Measurements from ENCODE around the gene UPF3B. TPM values are rescaled to one million over a fixed set of nuclear protein-coding genes. Genes with fewer than 3 reads are reported as not detected.

The UPF3B gene
- total and polyA plus RNA-seq, 2 of the 4 experiments (the other 2 are of a cell fraction), result 0.54 to 6.0 TPM

GRCh38 chrX:119826399-119826959, 26.3 kb downstream of the UPF3B start:
- WGBS, 2 experiments (ENCODE audit: extremely low coverage in 2 of 2, insufficient read length in 1 of 2), result no CpG with 5 or more reads among the region's 7 CpGs
- Histone ChIP-seq H3K9me3 (ENCODE audit: control insufficient read depth, insufficient read depth, low read length) (no peaks in the 10 kb centered on the region), H3K4ac (ENCODE audit: low read depth, low read length) (no peak overlapping the region), H4K20me1 (ENCODE audit: insufficient read depth, low read length) (no peaks in the 10 kb centered on the region), H3K9me1 (ENCODE audit: insufficient read depth, low read length) (no peaks in the 10 kb centered on the region), H4K8ac (ENCODE audit: low read depth in 2 of 2, low read length in 2 of 2) (no peak overlapping the region), H3K4me3 (ENCODE audit: insufficient read depth, low read depth, low read length) (no peak overlapping the region), H3K23ac (ENCODE audit: low read depth, low read length) (no peak overlapping the region), H2BK120ac (ENCODE audit: low read depth, low read length) (no peak overlapping the region), H3K14ac (replicated peaks; ENCODE audit: low read depth, low read length) (no peak overlapping the region), H3K56ac (ENCODE audit: extremely low read depth, insufficient read depth, low read length) (no peak overlapping the region), H2BK15ac (ENCODE audit: low read depth, low read length) (no peak overlapping the region), H2BK5ac (ENCODE audit: low read depth, low read length, poor library complexity, severe bottlenecking) (no peak overlapping the region), H3K79me1 (ENCODE audit: low read depth in 1 of 2, low read length in 2 of 2) (no peaks in the 10 kb centered on the region), H3K9ac (ENCODE audit: low read depth, low read length) (no peak overlapping the region), H4K5ac (ENCODE audit: low read depth, low read length) (no peak overlapping the region), H2BK20ac (ENCODE audit: low read depth, low read length) (no peak overlapping the region), H2AFZ (replicated peaks; ENCODE audit: low read length, poor library complexity) (no peak overlapping the region), H3K27me3 (ENCODE audit: control insufficient read depth, insufficient read depth, low read length) (no peaks in the 10 kb centered on the region), H2AK9ac (replicated peaks; ENCODE audit: low read depth, low read length, poor library complexity) (no peak overlapping the region), H3K4me1 (ENCODE audit: control insufficient read depth, insufficient read depth, low read length) (no peaks in the 10 kb centered on the region), H3K4me2 (ENCODE audit: low read depth, low read length) (no peak overlapping the region), H3K27ac (ENCODE audit: insufficient read depth, low read length) (no peak overlapping the region), H4K91ac (ENCODE audit: insufficient read depth, low read depth, low read length) (no peak overlapping the region), H3K18ac (ENCODE audit: low read depth, low read length) (no peak overlapping the region), H2AK5ac (ENCODE audit: low read depth, low read length) (no peak overlapping the region), H3K36me3 (ENCODE audit: control insufficient read depth, insufficient read depth, low read length) (0 out of 2 replicates have a peak, but pooled peaks cover 1% of the 10 kb centered on the region)
- ATAC-seq (ENCODE audit: low read depth), result no peak; the same call in 1 of the 2 replicates
- POLR2A ChIA-PET (ENCODE audit: unreplicated experiment), result no interaction called here
- CTCF ChIA-PET, result no interaction called here
- TF ChIP-seq MAFK (IDR thresholded peaks at IDR 0.05; ENCODE audit: low read depth, low read length) (no peak), CTCF (conservative IDR thresholded peaks at IDR 0.05; ENCODE audit: low read depth, low read length) (no peak), RAD21 (IDR thresholded peaks at IDR 0.05; ENCODE audit: low read length) (no peak), POLR2A (IDR thresholded peaks at IDR 0.05; ENCODE audit: low read depth, low read length) (no peak), MAZ (IDR thresholded peaks at IDR 0.05; ENCODE audit: borderline replicate concordance, low read depth, low read length) (no peak), RCOR1 (IDR thresholded peaks at IDR 0.05; ENCODE audit: insufficient replicate concordance, low read length) (no peak), NFE2L2 (IDR thresholded peaks at IDR 0.05; ENCODE audit: low read depth, low read length) (no peak), CEBPB (IDR thresholded peaks at IDR 0.05; ENCODE audit: low read depth, low read length) (no peak), ELK1 (IDR thresholded peaks at IDR 0.05; ENCODE audit: borderline replicate concordance, low read depth, low read length) (no peak), SMC3 (IDR thresholded peaks at IDR 0.05; ENCODE audit: low read depth, low read length) (no peak), RFX5 (IDR thresholded peaks at IDR 0.05; ENCODE audit: low read depth, low read length) (no peak), FOS (IDR thresholded peaks at IDR 0.05; ENCODE audit: low read depth, low read length) (no peak), MXI1 (IDR thresholded peaks at IDR 0.05; ENCODE audit: borderline replicate concordance, low read depth, low read length) (no peak)
- TF ChIP-seq, protein P1, sequence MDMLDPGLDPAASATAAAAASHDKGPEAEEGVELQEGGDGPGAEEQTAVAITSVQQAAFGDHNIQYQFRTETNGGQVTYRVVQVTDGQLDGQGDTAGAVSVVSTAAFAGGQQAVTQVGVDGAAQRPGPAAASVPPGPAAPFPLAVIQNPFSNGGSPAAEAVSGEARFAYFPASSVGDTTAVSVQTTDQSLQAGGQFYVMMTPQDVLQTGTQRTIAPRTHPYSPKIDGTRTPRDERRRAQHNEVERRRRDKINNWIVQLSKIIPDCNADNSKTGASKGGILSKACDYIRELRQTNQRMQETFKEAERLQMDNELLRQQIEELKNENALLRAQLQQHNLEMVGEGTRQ (IDR thresholded peaks at IDR 0.05; ENCODE audit: low read depth, low read length), result no peak
- in situ Hi-C loops (cut with MboI; ENCODE audit: low sequenced_read_pairs), result no loop called here
- intact Hi-C loops (cut with micrococcal nuclease), result no loop called here
- DNase-seq, result peak; percentile 39
- dilution Hi-C loops (cut with HindIII; ENCODE audit: low sequenced_read_pairs, unreplicated experiment), result no loop called here
- no TSS peak for BruUV-seq (replicated peaks)

Measured in IMR-90 (cell line).